UCSD-AML1 (cell line): ENCODE data around the gene RAB3GAP1.
"Not testable (repeated sequence)": the region's sequence is repeated elsewhere in the genome, so short reads cannot be mapped to it uniquely, and the experiment has no call there.

Experiments used
- DNase-seq: peaks from one replicate; lab custom pipeline; 2025; ENCODE audit not compliant: unreplicated experiment; lab: John Stamatoyannopoulos, UW

RAB3GAP1 gene

DNA sequence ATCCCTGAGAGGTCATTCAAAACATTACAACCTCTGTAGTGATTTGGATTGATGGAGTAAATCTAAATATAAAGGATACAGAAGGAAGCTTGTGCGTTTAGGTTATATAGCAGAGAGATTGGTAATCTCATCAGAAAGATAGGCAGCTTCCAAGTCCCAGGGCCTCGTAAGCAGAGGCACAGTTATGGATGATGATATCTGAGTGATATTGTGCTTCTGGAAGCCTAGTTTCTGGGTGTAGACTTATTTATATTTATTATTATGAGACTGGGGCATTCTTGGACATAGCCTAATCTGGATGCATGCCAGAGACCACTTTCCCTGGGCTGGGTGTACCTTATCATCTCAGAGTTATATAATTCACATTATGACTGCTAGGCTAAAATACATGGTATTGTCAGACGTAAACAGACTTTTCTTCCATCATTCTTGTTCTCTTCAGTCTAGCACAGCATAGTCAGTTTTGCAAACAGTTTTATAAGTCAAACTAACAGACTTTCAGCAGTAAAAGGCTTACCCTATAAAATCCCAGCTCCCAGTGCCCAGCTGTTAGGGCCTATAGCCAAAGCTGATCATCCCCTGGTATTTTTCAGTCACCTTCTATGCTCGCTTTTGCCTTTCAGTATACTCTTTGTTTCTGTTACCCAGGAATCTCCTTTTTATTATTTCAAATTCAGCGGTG is 47.9 kb downstream of the RAB3GAP1 start:
- no peak for DNase-seq

DNA sequence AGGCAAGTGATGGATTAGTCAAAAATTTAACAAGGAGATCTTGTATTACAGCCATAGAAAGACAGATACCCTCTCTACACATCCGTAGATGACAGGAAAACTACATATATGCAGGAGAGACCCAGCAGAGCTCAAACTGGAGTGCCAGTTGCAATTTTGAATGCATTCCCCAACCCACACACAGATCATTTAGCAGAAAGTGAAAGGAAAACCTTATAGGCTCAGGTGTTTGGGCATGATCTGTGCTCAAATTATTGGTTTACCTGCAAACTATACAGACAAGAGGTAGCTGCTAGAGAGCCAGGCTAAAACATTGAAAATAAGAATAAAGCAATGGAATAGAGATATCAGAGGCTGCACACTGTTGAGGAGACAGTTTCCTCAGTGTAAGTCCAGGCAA is 51.8 kb downstream of the RAB3GAP1 start:
- DNase-seq: no peak

DNA sequence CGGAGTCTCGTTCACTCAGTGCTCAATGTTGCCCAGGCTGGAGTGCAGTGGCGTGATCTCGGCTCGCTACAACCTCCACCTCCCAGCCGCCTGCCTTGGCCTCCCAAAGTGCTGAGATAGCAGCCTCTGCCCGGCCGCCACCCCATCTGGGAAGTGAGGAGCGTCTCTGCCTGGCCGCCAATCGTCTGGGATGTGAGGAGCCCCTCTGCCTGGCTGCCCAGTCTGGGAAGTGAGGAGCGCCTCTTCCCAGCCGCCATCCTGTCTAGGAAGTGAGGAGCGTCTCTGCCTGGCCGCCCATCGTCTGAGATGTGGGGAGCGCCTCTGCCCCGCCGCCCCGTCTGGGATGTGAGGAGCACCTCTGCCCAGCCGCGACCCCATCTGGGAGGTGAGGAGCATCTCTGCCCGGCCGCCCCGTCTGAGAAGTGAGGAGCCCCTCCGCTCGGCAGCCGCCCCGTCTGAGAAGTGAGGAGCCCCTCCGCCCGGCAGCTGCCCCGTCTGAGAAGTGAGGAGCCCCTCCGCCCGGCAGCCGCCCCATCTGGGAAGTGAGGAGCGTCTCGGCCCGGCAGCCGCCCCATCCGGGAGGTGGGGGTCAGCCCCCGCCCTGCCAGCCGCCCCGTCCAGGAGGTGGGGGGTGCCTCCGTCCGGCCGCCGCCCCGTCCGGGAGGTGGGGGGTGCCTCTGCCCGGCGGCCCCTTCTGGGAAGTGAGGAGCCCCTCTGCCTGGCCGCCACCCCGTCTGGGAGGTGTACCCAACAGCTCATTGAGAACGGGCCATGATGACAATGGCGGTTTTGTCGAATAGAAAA is 53.6 kb downstream of the RAB3GAP1 start:
- not testable (repeated sequence) for DNase-seq

DNA sequence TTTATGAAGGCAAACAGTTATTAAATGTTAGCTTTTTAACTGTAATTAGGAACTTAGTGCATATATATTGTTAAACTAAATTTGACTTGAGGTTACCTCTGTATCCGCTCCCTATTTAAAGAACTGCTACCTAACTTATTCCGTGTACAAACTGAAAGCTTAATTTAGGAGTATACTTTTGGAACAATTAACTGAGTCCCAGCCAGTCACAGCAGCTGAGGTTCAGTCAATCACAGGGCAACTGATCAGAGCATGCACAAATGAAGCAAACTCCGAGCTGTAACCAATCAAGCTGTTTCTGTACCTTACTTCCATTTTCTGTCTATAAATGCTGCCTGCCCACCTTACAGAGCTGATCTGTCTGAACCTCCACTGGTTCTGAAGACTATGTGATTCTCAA is 61.2 kb downstream of the RAB3GAP1 start:
- DNase-seq: no peak

DNA sequence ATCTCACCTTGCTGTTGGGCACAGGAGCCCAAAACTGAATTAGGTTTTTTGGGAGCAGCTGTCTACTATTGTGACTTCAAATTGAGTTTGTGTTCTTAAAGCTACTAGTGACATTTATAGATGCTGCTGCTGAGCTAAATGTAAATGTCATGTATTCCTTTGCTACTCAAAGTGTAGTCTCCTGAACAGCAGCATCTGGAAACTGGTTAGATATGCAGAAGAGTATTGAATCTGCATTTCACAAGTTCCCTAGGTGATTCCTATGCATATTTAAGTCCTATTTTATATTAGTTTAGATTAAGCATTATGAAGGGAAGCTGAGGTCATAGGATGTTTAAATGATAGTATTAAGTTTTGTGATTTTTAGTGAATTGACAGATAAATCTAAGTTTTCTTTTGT is 67.5 kb downstream of the RAB3GAP1 start:
- no peak for DNase-seq

DNA sequence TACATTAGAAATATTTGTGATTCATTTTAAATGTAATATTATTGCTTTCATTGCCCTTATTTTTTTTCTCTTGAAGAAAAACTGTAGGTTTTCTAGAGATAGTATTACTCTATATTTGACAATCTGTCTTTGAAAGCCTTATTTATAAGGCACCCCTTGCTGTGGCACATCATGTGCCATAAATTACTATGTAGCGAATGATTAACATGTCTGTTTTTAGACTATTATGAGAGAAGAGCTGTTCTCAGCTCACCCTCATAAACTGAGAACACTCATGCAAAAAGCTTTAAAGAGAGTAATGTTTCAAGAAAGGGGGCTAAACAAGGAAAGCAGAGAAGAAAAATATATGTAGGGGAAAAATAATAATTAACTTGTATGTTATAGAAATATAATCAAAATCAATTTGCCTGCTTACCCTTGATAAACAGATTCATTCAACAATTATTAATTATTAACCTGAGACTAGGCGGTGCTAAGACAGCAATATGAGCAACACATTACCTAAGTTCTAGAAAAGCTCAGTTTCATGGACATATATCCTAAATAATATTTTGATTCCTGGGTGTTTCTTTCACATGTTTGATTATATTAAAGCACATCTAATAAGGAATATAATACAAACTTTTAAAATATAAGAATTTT is 69.0 kb downstream of the RAB3GAP1 start:
- no peak for DNase-seq

DNA sequence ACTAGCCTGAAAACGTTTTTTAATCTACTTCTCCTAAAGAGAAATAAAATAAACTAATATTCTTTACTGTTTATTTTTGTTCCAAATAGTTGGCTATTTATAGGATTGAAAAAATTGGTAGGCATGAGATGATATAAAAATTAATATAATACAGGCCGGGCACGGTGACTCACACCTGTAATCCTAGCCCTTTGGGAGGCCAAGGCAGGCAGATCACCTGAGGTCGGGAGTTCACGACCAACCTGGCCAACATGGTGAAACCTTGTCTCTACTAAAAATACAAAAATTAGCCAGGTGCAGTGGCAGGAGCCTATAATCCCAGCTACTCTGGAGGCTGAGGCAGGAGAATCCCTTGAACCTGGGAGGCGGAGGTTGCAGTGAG is 69.6 kb downstream of the RAB3GAP1 start:
- not testable (repeated sequence) for DNase-seq

DNA sequence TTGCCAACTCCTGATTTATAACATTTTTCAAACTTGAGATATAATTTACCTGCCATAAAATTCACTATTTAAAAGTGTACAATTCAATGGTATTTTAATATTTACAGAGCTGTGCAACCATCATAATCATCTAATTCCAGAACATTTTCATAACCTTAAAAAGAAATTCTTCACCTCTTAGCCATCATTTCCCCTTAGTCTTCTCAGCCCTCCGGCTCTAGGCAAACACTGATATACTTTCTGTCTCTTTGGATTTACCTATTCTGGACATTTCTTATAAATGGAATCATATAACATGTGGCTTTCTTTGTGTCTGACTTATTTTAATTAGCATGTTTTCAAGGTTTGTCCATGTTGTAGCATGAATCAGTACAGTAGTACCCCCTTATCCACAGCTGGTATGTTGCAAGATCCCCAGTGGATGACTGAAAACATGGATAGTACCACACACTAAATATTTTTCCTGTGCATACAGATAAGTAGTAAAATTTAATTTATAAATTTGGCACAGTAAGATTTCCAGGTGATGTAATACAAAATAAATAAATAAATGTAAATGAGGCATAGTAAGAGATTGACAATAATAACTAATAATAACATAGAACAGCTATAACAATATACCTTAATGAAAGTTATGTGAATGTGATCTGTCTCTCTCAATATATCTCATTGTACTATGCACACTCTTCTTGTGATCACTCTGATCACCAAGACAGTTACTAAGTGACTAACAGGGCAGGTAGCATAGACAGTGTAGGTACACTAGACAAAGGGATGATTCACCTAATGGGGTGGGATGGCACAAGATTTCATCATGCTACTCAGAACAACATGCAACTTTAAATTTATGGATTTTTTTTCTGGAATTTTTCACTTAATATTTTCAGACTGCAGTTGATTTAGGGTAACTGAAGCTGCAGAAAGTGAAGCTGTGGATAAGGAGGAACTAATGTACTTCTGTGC is 73.1 kb downstream of the RAB3GAP1 start:
- no peak for DNase-seq

DNA sequence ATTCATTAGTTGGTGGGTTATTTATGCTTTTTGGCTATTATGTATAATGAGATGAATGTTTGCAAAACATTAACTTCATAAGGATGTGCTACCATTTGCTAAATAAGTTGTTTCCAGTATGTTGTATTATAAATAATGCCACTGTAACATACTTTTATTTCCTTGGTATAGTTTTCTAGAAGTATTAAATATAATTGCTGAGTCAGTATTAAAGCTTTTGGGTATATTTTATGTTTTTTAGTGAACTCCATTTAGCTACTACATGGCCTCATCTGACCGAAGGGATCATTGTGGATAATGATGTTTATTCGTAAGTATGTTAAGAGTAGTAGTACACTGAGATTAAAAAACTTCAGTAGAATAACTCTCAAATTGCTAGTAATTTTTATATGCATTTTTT is 73.8 kb downstream of the RAB3GAP1 start:
- no peak for DNase-seq

DNA sequence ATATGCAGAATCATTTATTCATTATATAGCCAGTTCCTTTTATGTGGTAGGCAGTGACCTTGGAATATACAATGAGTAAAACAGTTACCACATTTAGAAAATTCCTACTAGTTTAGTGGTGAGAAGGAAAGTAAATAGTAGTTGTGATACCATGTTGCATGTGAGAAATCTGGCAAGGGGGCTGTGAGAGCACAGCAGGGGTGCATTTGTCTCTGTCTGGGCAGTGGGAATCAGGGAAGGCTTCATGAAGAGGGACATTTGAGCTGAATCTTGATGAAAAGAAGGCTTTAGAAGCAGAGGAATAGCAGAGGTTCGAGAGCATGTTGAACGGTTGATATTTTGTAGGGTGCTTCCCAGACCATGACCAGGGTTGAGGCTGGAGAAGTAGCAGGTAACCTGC is 78.7 kb downstream of the RAB3GAP1 start:
- no peak for DNase-seq

DNA sequence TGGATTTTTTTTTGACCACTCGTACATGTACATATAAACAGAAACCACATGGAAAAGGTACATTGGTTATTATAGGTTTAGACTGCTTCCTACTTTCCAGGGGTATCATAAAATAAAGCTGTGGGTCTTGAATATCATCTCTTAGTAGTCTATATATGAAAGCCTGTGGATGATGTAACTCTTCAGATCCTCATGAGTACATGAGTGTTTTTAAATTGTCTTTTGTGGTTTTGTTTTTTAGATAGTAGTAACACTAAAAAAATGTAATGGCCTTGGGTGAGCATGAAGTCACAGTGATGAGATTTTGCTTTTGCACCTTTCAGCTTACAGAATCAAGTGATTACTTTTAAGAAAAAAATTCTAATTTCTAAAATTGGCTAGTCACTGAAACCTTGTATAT is 80.2 kb downstream of the RAB3GAP1 start:
- DNase-seq: no peak

DNA sequence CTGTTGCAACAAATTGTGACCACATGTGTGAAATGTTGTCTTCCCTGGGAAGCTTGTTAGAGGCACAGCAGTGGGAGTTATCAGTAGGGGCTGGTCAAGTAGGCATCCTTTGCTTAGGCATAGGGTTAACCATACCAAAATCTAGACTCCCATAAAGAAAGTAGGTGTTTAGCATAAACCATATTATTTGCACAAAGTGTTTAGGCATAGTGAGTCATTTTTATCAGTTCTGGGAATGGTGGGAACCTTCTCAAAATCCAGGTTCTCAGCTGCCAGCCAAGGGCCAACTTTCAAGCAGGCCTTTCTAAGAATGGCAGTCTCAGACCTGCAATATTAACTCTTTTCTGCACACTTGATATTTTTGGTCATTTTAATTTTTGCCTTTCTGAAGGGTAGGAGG is 88.5 kb downstream of the RAB3GAP1 start:
- no peak for DNase-seq

DNA sequence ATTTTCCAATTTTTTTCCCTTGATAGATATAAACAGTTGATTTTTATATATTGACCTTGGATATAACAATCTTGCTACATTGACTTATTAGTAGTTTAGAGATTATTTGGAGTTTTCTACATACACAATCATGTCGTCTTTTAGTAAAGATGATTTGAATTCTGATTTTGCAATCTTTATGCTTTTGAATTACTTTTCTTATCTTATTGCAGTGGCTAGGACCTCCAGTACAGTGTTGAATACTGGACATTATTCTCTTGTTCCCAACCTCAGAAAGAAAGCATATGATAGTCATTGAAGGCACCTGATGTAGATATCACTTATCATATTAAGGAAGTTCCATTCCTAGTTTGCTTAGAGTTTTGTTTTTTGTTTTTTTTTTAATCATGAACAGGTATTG is 90.2 kb downstream of the RAB3GAP1 start:
- DNase-seq: no peak

DNA sequence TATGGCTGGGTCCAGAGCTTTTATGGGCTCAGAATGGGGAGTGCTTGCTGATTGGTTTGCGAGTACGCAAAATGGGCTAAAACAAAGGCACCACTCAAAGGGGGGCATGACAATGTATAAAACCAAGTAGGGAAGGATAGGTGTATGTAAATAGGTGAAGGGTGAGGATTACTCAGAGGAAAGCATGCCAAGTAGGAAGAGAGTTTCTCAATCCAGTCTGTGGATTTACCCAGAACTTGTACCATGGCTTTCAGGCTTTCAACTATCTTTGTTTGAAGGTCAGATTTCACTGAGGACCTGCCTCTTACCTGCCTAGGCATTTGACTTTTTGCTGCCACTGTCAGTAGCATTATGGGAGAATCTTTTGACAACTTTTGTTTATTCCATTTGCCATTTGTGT is 92.3 kb downstream of the RAB3GAP1 start:
- no peak for DNase-seq

DNA sequence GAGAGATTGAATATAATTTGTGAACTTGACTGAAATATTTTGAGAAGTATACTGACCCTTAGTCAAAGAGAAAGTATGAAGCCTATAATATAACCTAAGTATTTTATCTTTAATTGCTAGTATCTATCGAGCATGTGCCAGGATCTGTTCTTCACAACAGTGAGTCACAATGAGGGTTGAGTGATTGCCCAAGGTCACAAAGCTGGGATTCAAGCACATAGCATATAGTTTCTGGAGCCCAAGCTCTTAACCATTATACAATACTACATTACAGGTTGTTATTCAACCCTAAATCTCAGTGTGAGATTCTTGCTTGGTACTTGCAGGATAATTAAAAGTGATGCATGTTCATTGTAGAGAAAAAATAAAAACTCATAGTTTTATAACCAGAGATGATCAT is 97.2 kb downstream of the RAB3GAP1 start:
- DNase-seq: no peak

DNA sequence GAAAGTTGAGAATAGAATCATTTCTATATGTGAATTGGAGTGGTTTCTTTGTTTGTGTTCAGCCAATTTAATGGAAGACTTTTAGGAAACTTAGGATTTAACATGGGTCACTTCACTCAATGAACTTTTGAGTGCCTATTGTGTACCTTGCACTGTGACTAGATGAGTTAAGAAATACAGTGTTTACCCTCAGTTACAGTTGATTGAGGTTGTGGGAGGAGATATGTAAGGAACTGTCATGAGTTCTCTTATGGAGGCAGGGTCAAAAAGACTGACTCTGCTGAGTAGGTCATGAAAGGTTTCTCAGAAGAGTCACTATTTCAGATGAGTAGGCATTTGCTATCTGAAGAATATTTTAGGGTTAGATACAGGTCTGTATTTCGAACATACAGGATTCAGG is 98.6 kb downstream of the RAB3GAP1 start:
- no peak for DNase-seq

DNA sequence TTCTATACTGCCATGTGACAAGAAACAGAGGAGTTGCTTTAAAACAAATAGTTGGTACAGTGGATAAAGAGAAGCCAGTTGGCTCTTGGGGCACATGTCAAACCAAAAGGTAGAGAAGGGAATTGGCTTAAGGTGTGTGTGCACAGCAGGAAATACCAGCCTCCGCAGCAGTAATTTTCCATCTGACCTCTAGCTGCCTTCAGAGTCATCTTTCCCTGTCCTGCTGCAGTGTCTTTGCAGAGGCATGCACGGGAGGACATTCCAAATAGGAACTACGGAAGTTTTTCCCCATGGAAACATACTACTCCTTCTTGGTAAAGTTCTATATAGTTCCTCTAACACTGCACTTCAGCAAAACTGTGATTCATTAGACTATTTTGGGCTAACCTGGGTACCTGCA is 99.5 kb downstream of the RAB3GAP1 start:
- DNase-seq: no peak

DNA sequence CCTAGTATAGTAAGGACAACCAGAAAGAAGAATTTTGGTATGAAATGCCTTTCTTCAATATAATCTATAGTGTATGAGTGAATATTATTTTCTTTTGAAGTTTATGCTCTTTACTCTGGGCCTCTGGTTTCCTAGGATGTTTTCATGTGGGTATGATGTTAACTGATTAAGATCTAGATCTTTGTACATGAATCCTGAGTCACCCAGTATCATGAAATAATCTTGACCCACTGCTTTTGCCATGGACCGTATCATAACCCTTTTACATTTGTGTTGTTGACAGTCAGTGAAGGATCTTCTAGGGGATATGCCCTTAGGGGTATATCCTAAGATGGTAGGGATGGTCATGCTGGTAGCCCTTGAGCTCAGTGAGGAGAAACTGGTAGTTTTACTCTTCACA is 100.3 kb downstream of the RAB3GAP1 start:
- no peak for DNase-seq

DNA sequence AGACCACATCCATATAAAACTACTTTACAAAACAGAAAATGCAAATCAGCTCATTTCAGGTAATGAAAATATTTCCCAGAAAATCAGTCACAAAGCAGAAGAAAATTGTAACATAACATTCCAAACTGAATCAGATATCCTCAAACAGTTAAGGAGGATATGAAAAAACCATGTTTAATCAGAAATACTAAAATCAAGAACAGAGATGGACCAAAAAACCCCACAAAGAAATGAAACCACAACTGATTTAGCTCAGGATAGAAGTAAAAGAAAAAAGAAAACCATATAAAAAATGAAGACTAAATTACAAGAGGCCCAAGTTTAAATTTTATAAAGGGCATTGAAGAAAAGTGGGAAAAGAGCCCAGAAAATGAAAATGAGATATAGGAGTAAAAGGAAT is 102.9 kb downstream of the RAB3GAP1 start:
- no peak for DNase-seq

DNA sequence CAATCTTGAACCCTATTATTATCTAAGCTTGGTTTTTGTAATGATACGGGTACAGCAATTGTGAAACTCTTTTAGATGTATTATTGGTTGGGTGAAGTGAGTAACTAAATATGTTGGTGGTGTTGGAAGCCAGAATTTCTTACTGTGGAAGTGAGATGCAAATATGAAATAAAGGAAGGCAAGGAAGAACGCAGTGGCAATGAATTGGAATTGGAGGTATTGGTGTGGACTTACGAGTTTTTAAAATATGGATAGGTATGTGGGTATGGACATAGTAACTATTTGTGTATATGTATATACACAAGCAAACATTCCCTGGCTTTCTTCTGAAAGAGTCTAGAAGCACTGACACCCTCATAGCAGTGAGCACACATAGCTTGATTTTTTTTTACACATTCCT is 105.8 kb downstream of the RAB3GAP1 start:
- no peak for DNase-seq

DNA sequence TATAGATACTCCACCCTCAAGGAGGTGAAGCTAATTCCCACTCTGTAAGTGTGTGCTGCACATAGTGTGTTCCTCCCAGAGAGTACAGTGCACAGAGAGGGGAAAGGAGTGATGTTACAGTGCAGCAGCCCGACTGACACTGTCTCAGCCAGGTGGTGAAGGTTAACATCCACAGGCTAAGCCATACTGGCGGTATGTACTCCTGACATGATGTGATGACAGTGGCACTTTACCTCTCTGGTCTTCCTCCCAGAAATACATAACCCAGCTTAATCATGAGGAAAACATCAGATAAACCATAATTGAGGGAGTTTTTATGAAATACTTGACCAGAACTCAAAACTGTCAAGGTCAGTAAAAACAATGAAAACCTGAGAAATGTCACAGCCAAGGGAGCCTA is 107.1 kb downstream of the RAB3GAP1 start:
- DNase-seq: no peak
